Small intestine (tissue), 16 donors: ENCODE results near the gene CRYL1. TPM values are rescaled to one million over a fixed set of nuclear protein-coding genes. Genes with fewer than 3 reads are reported as not detected.
A peak's percentile ranks its signal among the peaks of the same experiment; 100 is the strongest.

Experiments
- DNase-seq, 2 donors: peaks; one replicate each; pipeline versions ENCODE4 v3.0.0 to v3.0.0-alpha.2; 2013
- FAIRE-seq: peaks from 2 replicates; lab custom pipeline; 2012; peaks lifted over from hg19 to GRCh38; lab: Jason Lieb, UNC
- H3K27ac ChIP-seq, 3 donors: one replicate each; pipeline ENCODE4 v1.5.1; 2013; ENCODE audit warnings: low read length in 2 of 3, mild to moderate bottlenecking in 2 of 3, control low read depth in 1 of 3, inconsistent platforms in 1 of 3, low read depth in 1 of 3, moderate library complexity in 1 of 3
- H3K27me3 ChIP-seq, 3 donors: one replicate each; pipeline ENCODE4 v1.6.1; 2013; ENCODE audit warnings: low read length in 3 of 3, inconsistent platforms in 1 of 3; ENCODE audit not compliant: control insufficient read depth in 3 of 3, insufficient read depth in 3 of 3
- H3K36me3 ChIP-seq, 3 donors: one replicate each; pipeline ENCODE4 v1.6.1; 2013; ENCODE audit warnings: low read length in 3 of 3, inconsistent platforms in 1 of 3, low read depth in 1 of 3, mild to moderate bottlenecking in 1 of 3, moderate library complexity in 1 of 3; ENCODE audit not compliant: control insufficient read depth in 3 of 3, insufficient read depth in 2 of 3
- H3K4me1 ChIP-seq, 3 donors: one replicate each; pipeline ENCODE4 v1.6.1; 2013; ENCODE audit warnings: low read length in 2 of 3, inconsistent platforms in 1 of 3, low read depth in 1 of 3, mild to moderate bottlenecking in 1 of 3, moderate library complexity in 1 of 3; ENCODE audit not compliant: control insufficient read depth in 3 of 3, insufficient read depth in 2 of 3
- H3K4me3 ChIP-seq, 3 donors: one replicate each; pipeline ENCODE4 v1.5.1; 2013; ENCODE audit warnings: low read length in 3 of 3, control low read depth in 1 of 3, inconsistent platforms in 1 of 3, low read depth in 1 of 3, mild to moderate bottlenecking in 1 of 3, moderate library complexity in 1 of 3
- H3K9me3 ChIP-seq, 2 donors: one replicate each; pipeline ENCODE4 v1.6.1; 2013; ENCODE audit warnings: low read depth in 1 of 2, low read length in 1 of 2; ENCODE audit not compliant: control insufficient read depth in 2 of 2, insufficient read depth in 1 of 2
- WGBS, 3 donors: extraction: QIAGEN DNeasy Blood & Tissue Kit; methylation state at CpG; one replicate each; pipeline ENCODE4 v1.1.7; 2013; 5-methylcytosine and 5-hydroxymethylcytosine counted together
- long read RNA-seq, 10 donors: transcript quantifications; one replicate each; lab custom pipeline, GENCODE V29; 2026
- polyA plus RNA-seq, 4 donors: library from polyadenylated mRNA; stranded (reverse) in 3 of 4; unstranded in 1 of 4; fragments of 200-250 nt in 3 of 4; fragments of 120-200 nt in 1 of 4; gene quantifications; one replicate each; pipeline versions ENCODE4 v1.2.1 to v1.2.3, GENCODE V29; 2013
- donor health status: healthy with polysubstance abuse.
- donor health status: control.
- donor health status: control.
- donor health status: Bipolar disorder and iron deficiency.
- donor health status: healthy.

Gene CRYL1, protein sequence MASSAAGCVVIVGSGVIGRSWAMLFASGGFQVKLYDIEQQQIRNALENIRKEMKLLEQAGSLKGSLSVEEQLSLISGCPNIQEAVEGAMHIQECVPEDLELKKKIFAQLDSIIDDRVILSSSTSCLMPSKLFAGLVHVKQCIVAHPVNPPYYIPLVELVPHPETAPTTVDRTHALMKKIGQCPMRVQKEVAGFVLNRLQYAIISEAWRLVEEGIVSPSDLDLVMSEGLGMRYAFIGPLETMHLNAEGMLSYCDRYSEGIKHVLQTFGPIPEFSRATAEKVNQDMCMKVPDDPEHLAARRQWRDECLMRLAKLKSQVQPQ
- polyA plus RNA-seq, result 100 to 1,000 TPM; 136 to 372 (median 263) TPM
- long read RNA-seq, donor 1, transcript CRYL1-201 (8 exons, 1,485 nt), result major isoform, 126 of 180 reads
- long read RNA-seq, donor 1, transcript CRYL1-209 (7 exons, 1,331 nt), result minor isoform, 13 of 180 reads
- long read RNA-seq, donor 1, partial matches to known transcripts, result 29 of 180 reads
- long read RNA-seq, donor 1, other reads (novel, unspliced or antisense), result 11 of 180 reads
- long read RNA-seq, donor 2, transcript CRYL1-201 (8 exons, 1,485 nt), result major isoform, 31 of 36 reads
- long read RNA-seq, donor 2, partial matches to known transcripts, result 5 of 36 reads
- long read RNA-seq, donor 2, other reads (novel, unspliced or antisense), result 0 of 36 reads
- long read RNA-seq, donor 3, transcript CRYL1-201 (8 exons, 1,485 nt), result major isoform, 45 of 102 reads
- long read RNA-seq, donor 3, transcript CRYL1-209 (7 exons, 1,331 nt), result minor isoform, 6 of 102 reads
- long read RNA-seq, donor 3, partial matches to known transcripts, result 51 of 102 reads
- long read RNA-seq, donor 3, other reads (novel, unspliced or antisense), result 0 of 102 reads
- long read RNA-seq, donor 4, result 0 reads
- long read RNA-seq, donor 5, transcript CRYL1-201 (8 exons, 1,485 nt), result major isoform, 10 of 17 reads
- long read RNA-seq, donor 5, partial matches to known transcripts, result 5 of 17 reads
- long read RNA-seq, donor 5, other reads (novel, unspliced or antisense), result 0 of 17 reads
- long read RNA-seq, donor 6, transcript CRYL1-201 (8 exons, 1,485 nt), result major isoform, 46 of 59 reads
- long read RNA-seq, donor 6, partial matches to known transcripts, result 5 of 59 reads
- long read RNA-seq, donor 6, other reads (novel, unspliced or antisense), result 5 of 59 reads
- long read RNA-seq, donor 7, result 0 reads
- long read RNA-seq, donor 8, transcript CRYL1-201 (8 exons, 1,485 nt), result major isoform, 5 of 5 reads
- long read RNA-seq, donor 8, partial matches to known transcripts, result 0 of 5 reads
- long read RNA-seq, donor 8, other reads (novel, unspliced or antisense), result 0 of 5 reads
- long read RNA-seq, donor 9, transcript CRYL1-201 (8 exons, 1,485 nt), result major isoform, 8 of 11 reads
- long read RNA-seq, donor 9, partial matches to known transcripts, result 0 of 11 reads
- long read RNA-seq, donor 9, other reads (novel, unspliced or antisense), result 0 of 11 reads
- long read RNA-seq, donor 10, transcript CRYL1-201 (8 exons, 1,485 nt), result major isoform, 47 of 51 reads
- long read RNA-seq, donor 10, partial matches to known transcripts, result 0 of 51 reads
- long read RNA-seq, donor 10, other reads (novel, unspliced or antisense), result 0 of 51 reads

DNA sequence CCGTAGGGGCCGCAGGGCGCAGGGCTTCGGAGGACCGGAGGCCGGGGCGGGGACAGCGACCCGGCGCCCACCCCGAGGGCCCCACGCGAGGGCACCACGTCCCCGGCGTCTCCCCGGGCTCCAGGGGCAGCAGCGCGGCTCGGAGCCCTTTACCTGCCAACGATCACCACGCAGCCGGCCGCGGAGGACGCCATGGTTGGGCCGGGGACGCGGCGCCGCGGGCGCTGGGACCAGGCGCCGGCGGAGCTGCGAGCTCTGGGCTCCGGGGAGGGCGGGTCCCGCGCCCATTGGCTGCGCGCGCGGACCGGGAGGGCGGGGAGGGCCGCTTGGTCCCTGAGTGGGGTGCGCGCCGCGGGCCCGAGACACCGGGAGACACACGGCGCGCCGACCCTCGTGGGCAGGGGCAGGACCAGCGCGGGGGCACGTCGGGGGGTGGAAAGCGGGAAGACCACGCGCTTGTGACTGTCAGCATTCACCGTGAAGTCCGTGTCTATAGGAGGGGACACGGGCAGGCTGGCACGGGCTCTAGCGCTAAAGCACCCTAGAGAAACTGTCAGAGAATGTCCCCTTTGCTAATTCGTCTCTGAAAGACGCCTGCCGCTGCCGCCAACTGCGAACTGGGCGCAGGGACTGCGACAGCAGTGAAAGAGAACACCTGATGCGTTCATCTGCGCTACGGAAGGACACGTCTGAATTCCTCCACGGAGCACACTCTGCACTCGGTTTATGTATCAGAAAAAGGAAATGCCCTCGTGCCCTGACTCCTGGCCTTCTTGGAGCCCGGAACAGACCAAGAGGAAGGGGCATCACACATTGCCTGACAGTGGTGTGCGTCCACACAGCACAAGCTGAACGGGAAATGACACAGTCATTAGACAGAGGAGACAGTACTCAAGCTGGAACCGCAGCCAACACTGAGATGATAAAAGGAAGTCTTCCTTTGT is at the start of gene CRYL1:
CRYL1 (minus strand) TSS at position 257 of the 944 bp plus-strand sequence; CDS start at position 194, 63 bp downstream.
- 0 to 1% (median 1%) methylated on average over 51 to 89 of the region's 89 CpGs for WGBS, 3 donors
- peaks cover 0 to 1% of the 10 kb centered on the region in 2 donors for H3K9me3 ChIP-seq
- peaks cover 0 to 2% (median 0%) of the 10 kb centered on the region in 3 donors for H3K36me3 ChIP-seq
- DNase-seq, result peak; percentile 82 to 94
- peaks cover 0 to 24% (median 3%) of the 10 kb centered on the region in 3 donors for H3K4me1 ChIP-seq
- no peaks in the 10 kb centered on the region for H3K27me3 ChIP-seq
- no peak for FAIRE-seq
- peak within 1 kb of the TSS; percentile 95 to 98 (median 97) for H3K27ac ChIP-seq
- H3K4me3 ChIP-seq, result peak within 1 kb of the TSS; percentile 53 to 96 (median 84)

DNA sequence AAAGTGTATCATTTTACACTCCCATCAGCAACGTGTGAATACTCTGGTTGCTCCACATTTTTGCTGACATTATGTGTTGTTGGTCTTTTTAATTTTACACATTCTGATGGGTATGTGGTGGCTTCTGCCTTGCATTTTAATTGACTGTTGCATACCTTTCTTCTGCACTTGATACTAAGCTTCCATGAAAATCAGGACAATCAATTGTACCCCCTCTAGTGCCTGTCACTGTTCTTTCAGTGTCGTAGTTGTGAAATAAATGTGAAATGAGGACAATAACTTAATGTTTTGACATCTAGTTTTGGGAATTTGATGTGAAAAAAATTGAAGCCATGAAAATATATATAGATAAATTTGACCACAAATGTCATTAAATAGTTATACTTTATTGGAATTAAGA is 48.0 kb upstream of the CRYL1 start:
- H3K27ac ChIP-seq, result no peak overlapping the region
- H3K36me3 ChIP-seq, result peaks cover 4 to 5% (median 4%) of the 10 kb centered on the region in 3 donors
- DNase-seq (no peak), FAIRE-seq (no peak)
- H3K27me3 ChIP-seq, result no peaks in the 10 kb centered on the region
- no peaks in the 10 kb centered on the region for H3K4me1 ChIP-seq
- no peak overlapping the region for H3K4me3 ChIP-seq
- H3K9me3 ChIP-seq, result peaks cover 0 to 11% of the 10 kb centered on the region in 2 donors
- WGBS, 3 donors, result 84 to 89% (median 88%) methylated on average over 2 of the region's 2 CpGs

DNA sequence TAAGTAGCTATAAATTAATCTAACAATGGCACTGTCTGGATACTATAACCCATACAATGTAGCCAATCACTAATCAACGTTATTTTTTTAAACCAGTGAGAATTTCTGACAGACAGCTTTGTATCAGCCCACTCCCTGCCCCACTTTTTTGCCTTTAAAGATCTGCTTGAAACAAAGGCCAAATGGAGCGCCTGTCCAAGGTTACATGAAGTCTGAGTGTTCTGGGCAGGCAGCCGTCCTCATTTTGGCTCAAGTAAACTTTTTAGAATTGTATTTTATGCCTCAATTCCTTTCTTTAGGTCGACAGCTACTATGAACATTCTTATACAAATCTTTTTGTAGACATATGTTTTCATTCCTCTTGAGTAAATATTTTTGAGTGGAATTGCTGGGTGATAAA is 47.5 kb upstream of the CRYL1 start:
- 80 to 89% (median 87%) methylated on average over 4 of the region's 4 CpGs for WGBS, 3 donors
- Histone ChIP-seq H3K27ac (no peak overlapping the region), H3K4me1 (peaks cover 0 to 2% (median 0%) of the 10 kb centered on the region in 3 donors), H3K27me3 (no peaks in the 10 kb centered on the region), H3K9me3 (peaks cover 0 to 11% of the 10 kb centered on the region in 2 donors), H3K36me3 (peaks cover 3 to 4% (median 4%) of the 10 kb centered on the region in 3 donors), H3K4me3 (no peak overlapping the region)
- DNase-seq (no peak), FAIRE-seq (no peak)

DNA sequence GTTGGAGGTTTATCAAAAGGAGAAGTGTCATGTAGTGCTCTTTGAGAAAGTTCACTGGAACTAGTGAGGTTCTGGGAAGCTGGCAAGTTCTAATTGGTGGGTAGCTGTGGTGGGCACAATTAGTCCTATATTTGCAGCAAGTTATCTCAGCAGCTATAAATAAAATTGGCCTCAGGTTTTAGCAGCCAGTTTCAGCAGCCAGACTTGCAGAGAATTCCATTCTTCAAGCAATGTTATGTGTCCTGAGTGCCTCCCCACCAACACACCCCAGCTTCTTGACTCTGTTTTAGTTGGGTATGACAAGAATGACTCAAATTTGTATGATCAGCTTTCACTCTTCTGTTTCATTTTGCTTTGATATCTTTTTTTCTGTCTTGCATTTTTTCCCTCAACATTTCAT is 46.0 kb upstream of the CRYL1 start:
- Histone ChIP-seq H3K27ac (no peak overlapping the region), H3K4me3 (no peak overlapping the region), H3K9me3 (peaks cover 0 to 11% of the 10 kb centered on the region in 2 donors), H3K4me1 (peaks cover 0 to 6% (median 0%) of the 10 kb centered on the region in 3 donors), H3K36me3 (peaks cover 3 to 4% (median 4%) of the 10 kb centered on the region in 3 donors), H3K27me3 (no peaks in the 10 kb centered on the region)
- FAIRE-seq (no peak), DNase-seq (no peak)

DNA sequence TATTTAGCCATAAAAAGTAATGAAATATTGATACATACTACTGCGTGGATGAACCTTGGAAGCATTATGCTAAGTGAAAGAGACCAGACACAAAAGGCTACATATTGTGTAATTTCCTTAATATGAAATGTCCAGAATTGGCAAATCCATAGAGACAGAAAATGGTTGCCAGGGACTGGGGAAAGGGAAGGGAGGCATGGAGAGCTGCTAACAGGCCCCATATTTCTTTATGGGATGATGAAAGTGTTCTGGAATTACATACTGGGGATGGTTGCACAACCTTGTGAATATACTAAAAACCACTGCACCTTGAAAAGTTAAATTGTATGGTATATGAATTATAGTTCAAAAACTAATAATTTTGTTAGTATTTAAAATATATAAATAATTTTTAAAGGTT is 44.9 kb upstream of the CRYL1 start:
- peaks cover 2 to 4% (median 2%) of the 10 kb centered on the region in 3 donors for H3K36me3 ChIP-seq
- peaks cover 0 to 6% (median 0%) of the 10 kb centered on the region in 3 donors for H3K4me1 ChIP-seq
- FAIRE-seq (no peak), DNase-seq (no peak)
- WGBS, 3 donors, result 97 to 100% (median 98%) methylated on average over 1 of the region's 1 CpG
- no peak overlapping the region for H3K27ac ChIP-seq
- no peak overlapping the region for H3K4me3 ChIP-seq
- no peaks in the 10 kb centered on the region for H3K27me3 ChIP-seq
- peaks cover 0 to 12% of the 10 kb centered on the region in 2 donors for H3K9me3 ChIP-seq

DNA sequence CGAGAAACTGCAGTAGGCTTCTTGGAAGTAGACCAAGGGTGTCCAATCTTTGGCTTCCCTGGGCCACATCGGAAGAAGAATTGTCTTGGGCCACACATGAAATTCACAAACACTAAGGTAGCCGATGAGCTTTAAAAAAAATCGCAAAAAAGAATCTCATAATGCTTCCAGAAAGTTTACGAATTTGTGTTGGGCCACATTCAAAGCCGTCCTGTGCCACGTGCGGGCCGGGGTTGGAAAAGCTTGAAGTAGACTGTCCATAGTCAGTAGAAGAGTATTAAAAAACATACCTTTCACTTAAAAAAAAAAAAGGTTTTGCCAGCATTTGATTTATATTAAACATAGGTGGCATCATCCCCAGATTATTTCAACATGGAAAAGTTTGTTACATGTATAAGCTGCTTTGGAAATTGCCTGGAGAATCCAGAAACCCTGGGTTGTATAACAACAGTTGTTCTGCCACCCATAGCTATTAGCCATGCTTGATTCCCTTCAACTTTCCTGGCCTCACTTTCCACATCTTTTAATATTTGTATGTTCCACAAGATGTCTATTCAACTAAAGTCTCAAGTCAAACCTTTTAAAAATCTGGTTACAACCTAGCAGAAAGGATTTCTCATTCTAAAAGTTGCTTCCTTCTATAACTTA is 42.3 kb upstream of the CRYL1 start:
- H3K4me3 ChIP-seq, result peak overlapping the region; percentile 13 to 69 (median 58)
- no peak for DNase-seq
- H3K27me3 ChIP-seq, result no peaks in the 10 kb centered on the region
- WGBS, 3 donors, result 27 to 34% (median 27%) methylated on average over 9 of the region's 9 CpGs
- peaks cover 0 to 21% of the 10 kb centered on the region in 2 donors for H3K9me3 ChIP-seq
- H3K27ac ChIP-seq, result peak overlapping the region; percentile 84 to 96 (median 92)
- no peaks in the 10 kb centered on the region for H3K36me3 ChIP-seq
- peaks cover 0 to 6% (median 0%) of the 10 kb centered on the region in 3 donors for H3K4me1 ChIP-seq
- no peak for FAIRE-seq
